Fibroblast of the aortic adventitia (primary cell): Measurements from ENCODE around the gene QKI. TPM values are rescaled to one million over a fixed set of nuclear protein-coding genes. Genes with fewer than 3 reads are reported as not detected.

Source experiments
- DNase-seq: peaks from one replicate; pipeline ENCODE4 v3.0.0-alpha.2; 2010; ENCODE audit warnings: low read depth
- H3K4me3 ChIP-seq: 2 replicates; pipeline ENCODE4 v1.5.1; 2011; ENCODE audit warnings: low read depth, mild to moderate bottlenecking, control low read depth, low read length, moderate library complexity
- CTCF ChIP-seq: IDR thresholded peaks from 2 replicates; pipeline ENCODE4 v1.5.1; 2011; ENCODE audit warnings: mild to moderate bottlenecking, low read length, control low read depth, inconsistent platforms; ENCODE audit not compliant: insufficient read depth
- total RNA-seq: library from RNA; depleted of rRNA; stranded (reverse); fragments of >200 nt; gene quantifications from 2 replicates; pipeline ENCODE4 v1.2.3, GENCODE V29; 2012; ENCODE audit warnings: low replicate concordance

Gene QKI
- total RNA-seq, 1 donor, result 125 TPM

- H3K4me3 ChIP-seq, result no peak overlapping the region
- TF ChIP-seq CTCF, result no peak
Observed at GRCh38 chr6:163613025-163613424, 198.5 kb downstream of the QKI start.

GRCh38 chr6:163613668-163614067, 199.2 kb downstream of the QKI start:
- no peak for TF ChIP-seq CTCF
- H3K4me3 ChIP-seq, result no peak overlapping the region
- no peak for DNase-seq

More at GRCh38 chr6:163613025-163613424, 198.5 kb downstream of the QKI start:
- DNase-seq, result no peak

GRCh38 chr6:163616452-163616851, 201.9 kb downstream of the QKI start:
- no peak overlapping the region for H3K4me3 ChIP-seq
- no peak for DNase-seq
- no peak for TF ChIP-seq CTCF

- TF ChIP-seq CTCF, result no peak
- no peak overlapping the region for H3K4me3 ChIP-seq
- DNase-seq, result no peak
Observed at GRCh38 chr6:163617549-163617948, 203.0 kb downstream of the QKI start.

- no peak overlapping the region for H3K4me3 ChIP-seq
- no peak for DNase-seq
- no peak for TF ChIP-seq CTCF
Observed at GRCh38 chr6:163620101-163620500, 205.6 kb downstream of the QKI start.

GRCh38 chr6:163620670-163621330, 206.3 kb downstream of the QKI start:
- TF ChIP-seq CTCF, result no peak
- DNase-seq, result no peak
- H3K4me3 ChIP-seq, result no peak overlapping the region

- no peak for DNase-seq
- TF ChIP-seq CTCF, result no peak
- H3K4me3 ChIP-seq, result no peak overlapping the region
Observed at GRCh38 chr6:163625265-163625664, 210.7 kb downstream of the QKI start.
